ENCODE measurements around the gene FAM20A. TPM values are rescaled to one million over a fixed set of nuclear protein-coding genes. Genes with fewer than 3 reads are reported as not detected.

FAM20A gene
- total RNA-seq (2011; cell fraction: chromatin; rRNA removed; ENCODE audit: low replicate concordance), result not detected in 2 replicates
- total RNA-seq (2011; cell fraction: nucleolus; rRNA removed), result not detected in 2 replicates
- total RNA-seq (2011; cell fraction: nucleoplasm; rRNA removed), result not detected in 2 replicates
- total RNA-seq (2014; rRNA removed), result not detected in 2 replicates
- not detected in 2 replicates for total RNA-seq (2014; rRNA removed; fragmentation: Illumina TruSeq; extraction: Trizol)
- total RNA-seq (2015; rRNA removed; fragmentation: Illumina TruSeq; extraction: Trizol), result not detected in 2 replicates
- total RNA-seq (2021), result 0.07 TPM in 1 of 2 replicates, not detected in the other
- polyA plus RNA-seq (2011; rRNA removed), result not detected in 2 replicates
- not detected in 2 replicates for polyA plus RNA-seq (2011; cell fraction: cytosol; rRNA removed)
- not detected in 2 replicates for polyA plus RNA-seq (2011; cell fraction: nucleus; rRNA removed)
- polyA plus RNA-seq (2012), result 0.04 TPM in 1 of 2 replicates, not detected in the other
- not detected in 2 replicates for polyA plus RNA-seq (2014; fragmentation: Illumina TruSeq; extraction: Trizol)
- polyA plus RNA-seq (2014; fragmentation: Nextera tagmentation; extraction: Ambion mirVana), result not detected
- not detected in 2 replicates for polyA plus RNA-seq (2014; rRNA removed)
- polyA minus RNA-seq (2011; rRNA and poly(A)+ RNA removed), result not detected in 2 replicates
- not detected in 2 replicates for polyA minus RNA-seq (2011; cell fraction: cytosol; rRNA and poly(A)+ RNA removed)
- not detected in 2 replicates for polyA minus RNA-seq (2011; cell fraction: nucleus; rRNA and poly(A)+ RNA removed)
- percentile 2 among the genes with signal in this experiment for Bru-seq, nascent RNA
- not detected for BruChase-seq, experiment 1, labeled RNA remaining after a 2-hour chase
- percentile 3 among the genes with signal in this experiment for BruChase-seq, experiment 2, labeled RNA remaining after a 6-hour chase
- long read RNA-seq, experiment 1, result 0 reads
- long read RNA-seq, experiment 2, result 0 reads
- long read RNA-seq, experiment 3, result 0 reads

DNA sequence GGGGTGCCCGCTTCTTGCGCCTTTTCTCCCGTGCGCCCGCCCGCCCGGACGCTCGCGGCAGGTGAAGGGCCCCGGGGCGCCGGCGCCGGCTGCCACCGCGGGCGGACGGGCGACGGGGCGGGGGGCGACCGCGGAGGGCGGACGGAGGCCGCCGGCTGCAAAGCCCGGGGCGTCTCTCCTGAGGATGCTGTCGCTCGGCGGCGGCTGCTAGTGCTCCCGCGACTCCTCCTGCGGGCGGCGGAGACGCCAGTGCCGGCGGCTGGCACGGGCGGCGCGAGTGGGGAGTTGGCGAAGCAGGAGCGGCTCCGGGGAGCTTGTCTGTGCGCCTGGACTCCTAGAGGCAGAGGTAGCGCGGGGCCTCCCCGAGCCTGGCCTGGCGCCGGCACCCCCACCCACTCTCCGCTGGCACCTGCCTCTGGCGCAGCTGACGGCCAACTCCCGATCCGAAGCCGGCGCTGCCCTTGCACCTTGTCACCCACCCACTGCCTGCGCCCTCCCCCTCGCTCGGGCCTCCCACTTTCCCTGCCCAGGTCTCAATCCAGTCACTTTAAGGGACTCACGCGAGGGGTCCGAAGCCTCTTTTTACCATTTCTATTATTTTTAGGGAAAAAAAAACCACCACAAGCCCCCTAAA, at the start of gene FAM20A:
TSS of gene FAM20A (minus strand) at position 437 of the 634 bp plus-strand sequence. CDS start 701 bp downstream, outside the sequence.
- no peaks in the 10 kb centered on the region for H3K79me2 ChIP-seq (ENCODE audit: control insufficient read depth, insufficient read depth, low read length)
- 21% methylated on average over 27 of the region's 69 CpGs for WGBS (ENCODE audit: insufficient coverage, low coverage, missing lambda C conversion rate)
- DNase-seq (ENCODE audit: extremely low read depth in 1 of 4, low spot score in 3 of 4) (no peak), ATAC-seq (no peak), FAIRE-seq (no peak)
- POLR2A ChIA-PET, result no interaction called here
- no peaks in the 10 kb centered on the region for H3K9me3 ChIP-seq (replicated peaks; ENCODE audit: control insufficient read depth, insufficient read depth, low read depth, low read length)
- no peaks in the 10 kb centered on the region; the same call in 1 of the 2 replicates for H4K20me1 ChIP-seq (replicated peaks; ENCODE audit: control insufficient read depth, insufficient read depth, low read length)
- no TSS peak for BruUV-seq (replicated peaks)
- no peaks in the 10 kb centered on the region for H3K36me3 ChIP-seq (ENCODE audit: control insufficient read depth, insufficient read depth, low read length)
- H3K27me3 ChIP-seq (ENCODE audit: control insufficient read depth in 2 of 2, insufficient read depth in 2 of 2, low read length in 2 of 2), result peaks cover 21 to 24% of the 10 kb centered on the region in 2 experiments
- H3K4me2 ChIP-seq (ENCODE audit: insufficient read depth, low read length), result no peak within 1 kb of the TSS
- no peaks in the 10 kb centered on the region for H3K9me1 ChIP-seq (ENCODE audit: control insufficient read depth, insufficient read depth, low read length)
- CTCF ChIA-PET (ENCODE audit: low intra/inter-chr PET ratio), result no interaction called here
- peaks cover 0 to 17% of the 10 kb centered on the region in 2 experiments; a peak in 2 of 5 replicates for H3K4me1 ChIP-seq (replicated peaks in 1 of 2; ENCODE audit: control insufficient read depth in 2 of 2, insufficient read depth in 2 of 2, low read length in 2 of 2)
- intact Hi-C loops (cut with micrococcal nuclease) (no loop called here), in situ Hi-C loops (cut with MboI) (no loop called here)
- H3K27ac ChIP-seq (ENCODE audit: extremely low read depth, low read depth, low read length), result no peak within 1 kb of the TSS
- TF ChIP-seq ZNF224 (CRISPR knock-in tag; IDR thresholded peaks at IDR 0.05) (no peak), ESRRA (IDR thresholded peaks at IDR 0.05; ENCODE audit: borderline replicate concordance, low read depth) (no peak), CBX2 (IDR thresholded peaks at IDR 0.05; ENCODE audit: insufficient read depth, low read length, poor library complexity, severe bottlenecking) (no peak), ZNF12 (CRISPR knock-in tag; IDR thresholded peaks at IDR 0.05) (no peak)
- no peak within 1 kb of the TSS for H2AFZ ChIP-seq (ENCODE audit: low read depth, low read length)
- H3K9ac ChIP-seq (ENCODE audit: insufficient read depth in 1 of 2, low read depth in 2 of 2, low read length in 2 of 2), result no peak within 1 kb of the TSS
- no peak within 1 kb of the TSS for H3K4me3 ChIP-seq

Data from K562 (cell line).